GM10266 (cell line): ENCODE data around the gene DMRTB1.

Source experiments
- DNase-seq: peaks from one replicate; pipeline ENCODE4 v3.0.0; 2012; ENCODE audit errors: extremely low spot score
- CTCF ChIP-seq: IDR thresholded peaks from 2 replicates; pipeline ENCODE4 v1.5.1; 2012; ENCODE audit warnings: mild to moderate bottlenecking, low read depth; ENCODE audit not compliant: control insufficient read depth, insufficient read depth; ENCODE audit errors: missing control alignments

Gene DMRTB1

GRCh38 chr1:53481456-53481855 is 22.3 kb downstream of the DMRTB1 start:
- DNase-seq: no peak
- no peak for TF ChIP-seq CTCF

- no peak for TF ChIP-seq CTCF
Measured at GRCh38 chr1:53482441-53483153, 23.4 kb downstream of the DMRTB1 start.

GRCh38 chr1:53483170-53483569 is 24.0 kb downstream of the DMRTB1 start:
- TF ChIP-seq CTCF: no peak
- DNase-seq: no peak

More at GRCh38 chr1:53482441-53483153, 23.4 kb downstream of the DMRTB1 start:
- no peak for DNase-seq

GRCh38 chr1:53483656-53484055 is 24.5 kb downstream of the DMRTB1 start:
- no peak for TF ChIP-seq CTCF
- DNase-seq: no peak

GRCh38 chr1:53484705-53485477 is 25.7 kb downstream of the DMRTB1 start:
- DNase-seq: no peak
- no peak for TF ChIP-seq CTCF

- TF ChIP-seq CTCF: peak; percentile 88
Measured at GRCh38 chr1:53485478-53486394, 26.5 kb downstream of the DMRTB1 start.

More at GRCh38 chr1:53485478-53486394, 26.5 kb downstream of the DMRTB1 start:
- DNase-seq: peak; percentile 81
